ENCODE data around the gene EMP3. TPM values are rescaled to one million over a fixed set of nuclear protein-coding genes. Genes with fewer than 3 reads are reported as not detected.

The EMP3 gene
- total and polyA plus RNA-seq, 2 of the 4 experiments (the other 2 are of a cell fraction), result 147 to 632 TPM

GRCh38 chr19:48350856-48351255 is 25.5 kb downstream of the EMP3 start:
- Histone ChIP-seq H4K5ac (ENCODE audit: low read depth, low read length) (no peak overlapping the region), H3K4me2 (ENCODE audit: low read depth, low read length) (no peak overlapping the region), H3K9ac (ENCODE audit: low read depth, low read length) (no peak overlapping the region), H2BK15ac (ENCODE audit: low read depth, low read length) (no peak overlapping the region), H3K27ac (ENCODE audit: insufficient read depth, low read length) (no peak overlapping the region), H4K91ac (ENCODE audit: insufficient read depth, low read depth, low read length) (no peak overlapping the region), H4K20me1 (ENCODE audit: insufficient read depth, low read length) (no peaks in the 10 kb centered on the region), H3K4ac (ENCODE audit: low read depth, low read length) (no peak overlapping the region), H2BK20ac (ENCODE audit: low read depth, low read length) (no peak overlapping the region), H4K8ac (ENCODE audit: low read depth in 2 of 2, low read length in 2 of 2) (no peak overlapping the region), H3K18ac (ENCODE audit: low read depth, low read length) (no peak overlapping the region), H2BK5ac (ENCODE audit: low read depth, low read length, poor library complexity, severe bottlenecking) (no peak overlapping the region), H3K4me1 (ENCODE audit: control insufficient read depth, insufficient read depth, low read length) (no peaks in the 10 kb centered on the region), H3K9me3 (ENCODE audit: control insufficient read depth, insufficient read depth, low read length) (no peaks in the 10 kb centered on the region), H2AFZ (replicated peaks; ENCODE audit: low read length, poor library complexity) (no peak overlapping the region), H3K14ac (replicated peaks; ENCODE audit: low read depth, low read length) (no peak overlapping the region), H3K79me1 (ENCODE audit: low read depth in 1 of 2, low read length in 2 of 2) (no peaks in the 10 kb centered on the region), H3K9me1 (ENCODE audit: insufficient read depth, low read length) (peaks cover 10% of the 10 kb centered on the region; the same call in 1 of the 2 replicates), H2AK9ac (replicated peaks; ENCODE audit: low read depth, low read length, poor library complexity) (peak overlapping the region; percentile 57), H3K56ac (ENCODE audit: extremely low read depth, insufficient read depth, low read length) (no peak overlapping the region), H3K23ac (ENCODE audit: low read depth, low read length) (no peak overlapping the region), H3K27me3 (ENCODE audit: control insufficient read depth, insufficient read depth, low read length) (no peaks in the 10 kb centered on the region), H2AK5ac (ENCODE audit: low read depth, low read length) (no peak overlapping the region), H2BK120ac (ENCODE audit: low read depth, low read length) (no peak overlapping the region), H3K36me3 (ENCODE audit: control insufficient read depth, insufficient read depth, low read length) (no peaks in the 10 kb centered on the region), H3K4me3 (ENCODE audit: insufficient read depth, low read depth, low read length) (no peak overlapping the region)
- no peak for TF ChIP-seq USF2 (IDR thresholded peaks at IDR 0.05; ENCODE audit: low read depth, low read length)
- TF ChIP-seq MXI1 (IDR thresholded peaks at IDR 0.05; ENCODE audit: borderline replicate concordance, low read depth, low read length), result no peak
- no peak for TF ChIP-seq RCOR1 (IDR thresholded peaks at IDR 0.05; ENCODE audit: insufficient replicate concordance, low read length)
- no peak for TF ChIP-seq POLR2A (IDR thresholded peaks at IDR 0.05; ENCODE audit: low read depth, low read length)
- TF ChIP-seq NFE2L2 (IDR thresholded peaks at IDR 0.05; ENCODE audit: low read depth, low read length), result no peak
- no peak for TF ChIP-seq SMC3 (IDR thresholded peaks at IDR 0.05; ENCODE audit: low read depth, low read length)
- TF ChIP-seq BHLHE40 (IDR thresholded peaks at IDR 0.05; ENCODE audit: low read depth, low read length), result no peak
- no peak for TF ChIP-seq FOS (IDR thresholded peaks at IDR 0.05; ENCODE audit: low read depth, low read length)
- no peak for TF ChIP-seq MAFK (IDR thresholded peaks at IDR 0.05; ENCODE audit: low read depth, low read length)
- TF ChIP-seq CTCF (conservative IDR thresholded peaks at IDR 0.05; ENCODE audit: low read depth, low read length), result no peak
- TF ChIP-seq RAD21 (IDR thresholded peaks at IDR 0.05; ENCODE audit: low read length), result no peak
- TF ChIP-seq RFX5 (IDR thresholded peaks at IDR 0.05; ENCODE audit: low read depth, low read length), result no peak
- no peak for TF ChIP-seq CHD1 (IDR thresholded peaks at IDR 0.05; ENCODE audit: low read depth, low read length)
- no peak for TF ChIP-seq ELK1 (IDR thresholded peaks at IDR 0.05; ENCODE audit: borderline replicate concordance, low read depth, low read length)
- dilution Hi-C loops (cut with HindIII; ENCODE audit: low sequenced_read_pairs, unreplicated experiment), result no loop called here
- in situ Hi-C loops (cut with MboI; ENCODE audit: low sequenced_read_pairs), result no loop called here
- DNase-seq, result no peak
- intact Hi-C loops (cut with micrococcal nuclease), result no loop called here
- CTCF ChIA-PET, result interaction anchor here (0.5 kb wide), 1 partner anchor 29 kb away, joined by 3 read pairs; a partner anchor contains a TSS
- POLR2A ChIA-PET (ENCODE audit: unreplicated experiment), result no interaction called here
- 100% methylated on average over 2 of the region's 5 CpGs; no CpG with 5 or more reads in 1 of the 2 experiments for WGBS, 2 experiments (ENCODE audit: extremely low coverage in 2 of 2, insufficient read length in 1 of 2)
- no peak for ATAC-seq (ENCODE audit: low read depth)
- BruUV-seq (replicated peaks), result no TSS peak

Measured in IMR-90 (cell line).